Chondrocyte (in vitro differentiated cells): ENCODE measurements around the gene NFIC. TPM values are rescaled to one million over a fixed set of nuclear protein-coding genes. Genes with fewer than 3 reads are reported as not detected.

Experiments
- DNase-seq: peaks from one replicate; pipeline ENCODE4 v3.0.0; 2021; ENCODE audit warnings: mixed read lengths, low spot score
- H3K27ac Mint-ChIP-seq: one replicate; pipeline ENCODE4 v1.8.0; 2021; ENCODE audit warnings: mild to moderate bottlenecking, moderate library complexity, mixed read lengths; ENCODE audit not compliant: unreplicated experiment
- H3K27me3 Mint-ChIP-seq: 2 replicates; pipeline ENCODE4 v1.8.0; 2021; ENCODE audit warnings: low read depth, mixed read lengths
- H3K36me3 Mint-ChIP-seq: 2 replicates; pipeline ENCODE4 v1.8.0; 2021; ENCODE audit warnings: low read depth, mixed read lengths
- H3K4me1 Mint-ChIP-seq: 2 replicates; pipeline ENCODE4 v1.8.0; 2021; ENCODE audit warnings: low read depth, mild to moderate bottlenecking, mixed read lengths
- H3K4me3 Mint-ChIP-seq: one replicate; pipeline ENCODE4 v1.8.0; 2021; ENCODE audit warnings: mild to moderate bottlenecking, moderate library complexity, mixed read lengths; ENCODE audit not compliant: unreplicated experiment
- H3K9me3 Mint-ChIP-seq: 2 replicates; pipeline ENCODE4 v1.8.0; 2021; ENCODE audit warnings: low read depth, mixed read lengths
- CTCF ChIP-seq: fragments of 200-600 bp; sonication (generic); IDR thresholded peaks from 2 replicates; pipeline ENCODE4 v1.5.0; 2021; ENCODE audit warnings: antibody characterized with exemption, mild to moderate bottlenecking, moderate library complexity
- total RNA-seq: library from RNA; stranded (reverse); gene quantifications from 3 replicates; pipeline ENCODE4 v1.2.1, GENCODE V29; 2021

The NFIC gene
- total RNA-seq, 1 donor from 2014 or later = 81.5 TPM

DNA sequence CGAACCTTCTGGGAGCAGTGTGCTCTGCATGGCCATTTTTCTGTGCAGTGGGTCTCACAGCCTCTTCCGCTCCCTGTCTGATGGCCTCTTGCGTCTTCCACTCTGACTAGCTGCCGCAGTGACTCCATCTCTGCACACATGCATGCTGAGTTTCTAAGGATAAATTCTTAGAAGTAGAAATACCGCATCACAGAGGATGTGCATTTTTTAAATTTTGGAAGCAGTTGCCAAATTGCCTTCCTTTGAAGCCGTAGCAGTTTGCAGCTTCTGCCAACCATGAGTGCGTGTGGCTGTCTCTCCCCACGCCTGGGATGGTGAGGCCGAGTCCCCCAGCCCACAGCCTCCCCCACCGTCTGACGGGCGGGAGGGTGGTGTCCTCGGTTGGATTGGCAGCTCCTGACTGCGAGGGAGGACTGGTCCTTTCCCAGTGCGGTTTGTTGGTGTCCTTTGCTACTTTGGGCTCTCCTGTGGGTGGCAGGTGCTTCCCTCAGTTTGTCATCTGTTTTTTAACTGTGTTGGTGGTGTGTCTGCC, 149.6 kb downstream of the NFIC start:
- no peak overlapping the region for H3K4me3 Mint-ChIP-seq
- H3K27me3 Mint-ChIP-seq = no peaks in the 10 kb centered on the region
- no peaks in the 10 kb centered on the region for H3K9me3 Mint-ChIP-seq
- H3K36me3 Mint-ChIP-seq = no peaks in the 10 kb centered on the region
- no peak for TF ChIP-seq CTCF
- H3K4me1 Mint-ChIP-seq = peaks cover 16% of the 10 kb centered on the region
- H3K27ac Mint-ChIP-seq = no peak overlapping the region
- DNase-seq = no peak

- Mint-ChIP-seq H3K4me1 (peaks cover 19% of the 10 kb centered on the region), H3K27ac (no peak overlapping the region), H3K9me3 (no peaks in the 10 kb centered on the region), H3K4me3 (no peak overlapping the region), H3K27me3 (no peaks in the 10 kb centered on the region), H3K36me3 (no peaks in the 10 kb centered on the region)
- no peak for DNase-seq
- no peak for TF ChIP-seq CTCF
Measured at GRCh38 chr19:3516675-3517207, 150.4 kb downstream of the NFIC start.

DNA sequence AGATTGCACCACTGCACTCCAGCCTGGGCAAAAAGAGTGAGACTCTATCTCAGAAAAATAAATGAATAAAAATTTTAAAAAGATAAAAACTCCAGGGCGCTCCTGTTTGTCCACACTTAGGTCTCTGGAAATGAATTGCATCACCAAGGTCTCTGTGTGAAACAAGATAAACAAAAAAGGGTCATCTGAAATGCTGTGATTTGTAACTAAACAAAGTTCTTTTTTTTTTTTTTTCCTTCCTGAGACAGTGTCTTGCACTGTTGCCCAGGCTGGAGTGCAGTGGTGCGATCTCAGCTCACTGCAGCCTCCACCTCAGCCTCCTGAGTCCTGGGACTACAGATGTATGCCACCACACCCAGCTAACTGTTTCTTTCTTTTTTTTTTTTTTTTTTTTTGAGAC, 151.3 kb downstream of the NFIC start:
- no peaks in the 10 kb centered on the region for H3K9me3 Mint-ChIP-seq
- H3K36me3 Mint-ChIP-seq = no peaks in the 10 kb centered on the region
- peaks cover 17% of the 10 kb centered on the region for H3K4me1 Mint-ChIP-seq
- no peak overlapping the region for H3K27ac Mint-ChIP-seq
- no peaks in the 10 kb centered on the region for H3K27me3 Mint-ChIP-seq
- TF ChIP-seq CTCF = no peak
- H3K4me3 Mint-ChIP-seq = no peak overlapping the region
- DNase-seq = no peak

DNA sequence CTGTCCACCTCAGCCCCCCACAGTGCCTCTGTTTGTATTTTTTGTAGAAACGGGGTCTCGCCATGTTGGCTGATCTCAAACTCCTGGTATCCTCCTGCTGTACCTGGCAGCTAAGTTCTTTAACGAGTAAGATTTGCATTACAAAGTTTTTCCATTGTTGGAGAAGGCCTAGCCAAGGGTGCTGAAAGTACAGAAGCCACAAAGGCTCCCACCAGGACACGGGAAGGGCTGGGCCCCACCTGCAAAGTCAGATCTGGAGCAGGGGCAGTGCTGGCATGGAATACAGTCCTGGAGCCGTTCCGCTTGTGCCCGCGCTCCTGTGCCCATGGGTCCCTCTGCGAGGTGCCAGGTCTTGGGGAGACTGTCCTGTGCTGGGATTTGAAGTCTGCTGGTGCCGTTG, 151.9 kb downstream of the NFIC start:
- no peak overlapping the region for H3K27ac Mint-ChIP-seq
- DNase-seq = no peak
- peaks cover 17% of the 10 kb centered on the region for H3K4me1 Mint-ChIP-seq
- H3K9me3 Mint-ChIP-seq = no peaks in the 10 kb centered on the region
- H3K36me3 Mint-ChIP-seq = no peaks in the 10 kb centered on the region
- no peak overlapping the region for H3K4me3 Mint-ChIP-seq
- H3K27me3 Mint-ChIP-seq = no peaks in the 10 kb centered on the region
- no peak for TF ChIP-seq CTCF

GRCh38 chr19:3518659-3519058, 152.3 kb downstream of the NFIC start:
- Mint-ChIP-seq H3K36me3 (no peaks in the 10 kb centered on the region), H3K4me3 (no peak overlapping the region), H3K27me3 (no peaks in the 10 kb centered on the region), H3K27ac (no peak overlapping the region), H3K9me3 (no peaks in the 10 kb centered on the region), H3K4me1 (peaks cover 15% of the 10 kb centered on the region)
- no peak for DNase-seq
- no peak for TF ChIP-seq CTCF

Other genes with a start within 250 kb of the NFIC start
- gene GNA15, start 230.6 kb upstream of the NFIC start, total RNA-seq = not detected in 3 replicates
- gene S1PR4, start 187.8 kb upstream of the NFIC start, total RNA-seq = not detected in 3 replicates
- gene NCLN, start 180.7 kb upstream of the NFIC start, total RNA-seq = 80.7 to 97.1 TPM (median 82.5 TPM) in 3 replicates
- 0.22 to 0.31 TPM in 2 of 3 replicates, not detected in the other for gene CELF5, start 141.9 kb upstream of the NFIC start, total RNA-seq
- gene SMIM24, start 113.9 kb downstream of the NFIC start, total RNA-seq = not detected in 3 replicates
- gene SMIM44, start 116.9 kb downstream of the NFIC start, total RNA-seq = not detected in 3 replicates
- gene DOHH, start 134.1 kb downstream of the NFIC start, total RNA-seq = 9.9 to 10.3 TPM (median 10.1 TPM) in 3 replicates
- 35.0 to 37.6 TPM (median 36.5 TPM) in 3 replicates for gene FZR1, start 139.7 kb downstream of the NFIC start, total RNA-seq
- 0.35 to 0.65 TPM (median 0.56 TPM) in 3 replicates for gene TEKTIP1, start 172.6 kb downstream of the NFIC start, total RNA-seq
- 65.8 to 101 TPM (median 98.4 TPM) in 3 replicates for gene MFSD12, start 191.0 kb downstream of the NFIC start, total RNA-seq
- gene HMG20B, start 206.4 kb downstream of the NFIC start, total RNA-seq = 60.9 to 69.3 TPM (median 68.2 TPM) in 3 replicates
- 0.15 to 3.3 TPM (median 2.2 TPM) in 3 replicates for gene GIPC3, start 218.9 kb downstream of the NFIC start, total RNA-seq
- gene TBXA2R, start 240.3 kb downstream of the NFIC start, total RNA-seq = 5.4 to 5.8 TPM in 2 of 3 replicates, not detected in the other